GDM1 (cell line): ENCODE data around the gene TSC22D1.
"Not testable (repeated sequence)": the region's sequence is repeated elsewhere in the genome, so short reads cannot be mapped to it uniquely, and the experiment has no call there.

ENCODE experiments used
- DNase-seq: peaks from one replicate; lab custom pipeline; 2025; lab: John Stamatoyannopoulos, UW

The TSC22D1 gene

DNA sequence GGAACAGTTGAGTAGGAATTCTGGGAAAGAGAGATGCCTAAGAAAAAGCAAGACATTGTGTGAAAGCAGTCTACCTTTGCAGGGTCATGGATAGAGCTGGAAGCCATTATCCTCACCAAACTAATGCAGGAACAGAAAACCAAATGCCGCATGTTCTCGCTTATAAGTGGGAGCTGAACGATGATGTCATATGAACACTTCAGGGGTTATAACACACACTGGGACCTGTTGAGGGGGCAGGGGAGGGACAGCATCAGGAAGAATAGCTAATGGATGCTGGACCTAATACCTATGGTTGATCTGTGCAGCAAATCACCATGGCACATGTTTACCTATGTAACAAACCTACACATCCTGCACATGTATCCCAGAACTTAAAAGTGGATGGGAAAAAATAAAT, 69.9 kb downstream of the TSC22D1 start:
- no peak for DNase-seq

DNA sequence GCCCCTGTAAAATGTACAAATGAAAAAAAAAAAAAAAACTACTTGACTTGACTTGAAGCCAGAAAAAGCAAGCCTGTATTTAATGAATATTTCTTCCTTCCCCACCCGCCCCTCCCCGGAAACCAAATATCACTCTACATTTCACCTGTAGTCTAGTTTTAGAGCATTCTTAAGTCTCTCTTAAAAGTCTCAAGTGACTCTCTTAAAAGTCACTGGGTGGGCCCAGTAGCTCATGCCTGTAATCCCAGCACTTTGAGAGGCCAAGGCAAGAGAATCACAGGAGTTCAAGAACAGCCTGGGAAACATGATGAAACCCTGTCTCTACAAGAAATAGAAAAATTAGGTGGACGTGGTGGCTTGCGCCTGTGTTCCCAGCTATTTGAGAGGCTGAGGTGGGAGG, 72.0 kb downstream of the TSC22D1 start:
- no peak for DNase-seq

DNA sequence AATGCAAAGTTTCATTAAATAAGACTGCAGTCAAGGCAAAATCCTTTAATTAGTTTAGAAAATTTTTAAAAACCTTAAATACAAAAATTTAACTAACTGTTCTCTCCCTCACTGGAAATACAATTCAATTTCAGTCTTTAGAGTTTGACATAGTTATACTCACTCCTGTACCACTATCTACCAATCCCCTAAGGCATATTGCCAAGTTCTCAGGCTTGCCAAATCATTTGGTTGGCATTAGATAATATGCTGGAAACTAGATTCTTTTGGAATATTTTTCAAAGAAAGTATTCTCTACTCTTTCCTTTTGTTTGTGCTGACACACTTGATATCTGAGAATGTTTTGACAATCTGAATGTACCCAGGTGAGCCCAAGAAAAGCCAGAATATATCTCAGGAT, 77.2 kb downstream of the TSC22D1 start:
- no peak for DNase-seq

DNA sequence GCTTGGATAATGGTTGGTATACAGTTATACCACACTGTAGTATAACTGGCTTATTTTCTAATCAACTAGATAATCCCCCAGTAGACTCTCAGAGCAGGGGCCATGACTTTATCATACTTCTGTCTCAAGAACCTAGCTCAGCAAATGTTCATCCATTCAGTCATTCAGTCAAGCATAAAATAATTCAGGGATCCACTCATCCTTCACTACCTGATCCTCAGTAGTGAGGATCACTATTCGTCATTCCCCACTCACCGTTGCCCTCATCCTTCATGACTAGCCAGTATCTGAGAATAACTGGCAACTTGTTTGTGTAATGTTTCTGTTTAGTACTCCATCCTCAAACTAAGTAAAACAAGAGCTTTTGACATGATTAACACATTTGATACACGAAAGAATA, 77.6 kb downstream of the TSC22D1 start:
- DNase-seq = no peak

DNA sequence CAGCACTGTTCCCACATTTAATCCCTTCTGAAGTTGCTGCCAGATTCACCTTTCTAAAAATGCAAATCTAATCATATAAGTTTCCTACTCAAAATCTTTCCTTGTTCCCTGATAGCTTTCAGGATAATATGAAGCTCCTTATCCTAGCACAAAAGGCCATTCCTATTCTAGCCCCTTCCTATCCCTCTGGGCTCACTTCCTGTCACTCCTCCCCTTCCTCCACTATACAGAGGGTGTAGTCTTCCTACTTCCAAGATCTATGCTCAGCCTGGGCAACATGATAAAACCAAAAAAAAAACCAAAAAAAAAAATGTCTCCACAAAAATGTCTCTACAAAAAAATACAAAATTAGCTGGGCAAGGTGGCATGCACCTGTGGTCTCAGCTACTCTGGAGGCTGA, 78.3 kb downstream of the TSC22D1 start:
- DNase-seq = no peak

DNA sequence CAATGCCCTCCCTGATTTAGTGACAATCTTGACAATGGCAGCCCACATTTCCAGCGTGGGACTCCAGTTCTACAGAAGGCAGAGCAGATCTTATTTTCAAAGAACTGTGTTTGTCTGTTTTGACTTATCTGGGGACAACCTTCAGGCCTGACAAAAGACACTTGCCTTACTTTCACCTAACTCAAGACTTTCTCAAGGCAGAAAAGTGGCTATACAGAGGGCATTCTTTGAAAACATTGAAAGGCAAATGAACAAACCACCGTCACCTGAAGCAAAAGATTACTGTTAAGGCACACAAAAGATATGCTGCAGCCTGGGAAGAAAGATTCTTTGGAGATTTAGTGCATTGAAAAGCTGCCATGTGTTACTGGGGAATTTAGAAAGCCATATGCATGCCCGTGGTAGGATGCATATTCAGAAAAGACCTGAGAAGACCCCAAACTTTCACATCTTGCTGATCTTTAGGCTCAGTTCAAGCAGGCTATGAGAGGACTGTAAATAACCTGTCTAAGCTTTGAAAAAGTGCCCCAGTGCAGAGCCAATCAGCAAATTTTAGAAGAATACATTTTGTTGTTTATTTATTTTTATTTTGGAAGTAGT, 82.8 kb downstream of the TSC22D1 start:
- no peak for DNase-seq

DNA sequence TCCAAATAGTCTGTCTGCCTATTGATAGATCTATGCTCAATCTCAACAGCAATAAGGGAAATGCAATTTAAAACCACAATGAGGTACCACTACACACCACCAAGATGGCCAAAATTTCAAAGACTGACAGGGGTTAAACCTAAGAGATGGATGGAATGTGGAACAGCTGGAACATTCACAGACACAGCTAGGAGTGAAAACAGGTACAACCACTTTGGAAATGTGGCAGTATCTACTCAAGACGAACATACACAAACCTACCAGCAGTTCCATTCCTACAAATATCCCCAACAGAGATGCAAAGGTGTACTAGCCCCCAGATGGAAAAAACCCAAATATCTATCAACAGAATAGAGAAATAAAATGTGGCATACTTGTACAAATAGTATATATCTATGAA, 86.4 kb downstream of the TSC22D1 start:
- DNase-seq = no peak

DNA sequence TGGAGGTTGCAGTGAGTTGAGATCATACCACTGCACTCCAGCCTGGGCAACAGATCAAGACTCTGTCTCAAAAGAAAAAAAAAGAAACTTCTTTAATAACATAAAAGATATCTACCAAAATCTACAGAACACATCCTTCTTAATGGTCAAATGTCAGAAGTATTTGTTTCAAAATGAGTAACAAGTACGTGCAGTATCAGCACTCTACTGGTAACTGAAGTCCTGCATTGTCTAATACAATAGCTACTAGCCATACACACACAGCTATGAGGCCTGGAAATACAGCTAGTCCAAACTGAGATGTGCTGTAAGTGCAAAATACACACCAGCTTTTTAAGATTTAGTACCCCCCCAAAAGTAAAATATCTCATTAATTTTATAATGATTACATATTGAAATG, 88.1 kb downstream of the TSC22D1 start:
- DNase-seq = no peak

DNA sequence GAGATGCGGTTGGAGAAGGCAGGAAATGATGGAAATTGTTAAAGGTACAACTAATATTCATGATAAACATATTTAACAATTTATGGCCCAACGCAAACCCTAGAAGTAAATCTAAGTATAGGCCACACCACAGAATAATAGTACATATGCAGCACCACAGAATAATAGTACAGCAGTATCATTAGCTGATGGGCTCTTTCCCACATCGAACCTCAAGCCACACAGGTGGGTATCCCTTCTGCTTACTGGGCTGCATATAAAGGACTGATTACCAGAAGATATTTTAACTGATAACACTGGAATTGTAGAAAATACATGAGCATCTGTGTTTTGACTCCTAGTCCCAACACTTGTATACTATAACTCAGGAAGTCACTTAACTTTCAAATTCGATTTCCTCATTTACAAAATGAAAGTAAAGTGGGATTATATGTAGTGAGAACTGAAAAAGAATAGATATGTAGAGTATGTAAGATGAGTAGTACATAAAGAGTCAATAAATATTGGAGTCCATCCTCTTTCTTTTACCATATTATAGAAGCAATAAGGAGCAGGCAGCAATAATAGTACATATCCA, 91.5 kb downstream of the TSC22D1 start:
- DNase-seq = no peak

DNA sequence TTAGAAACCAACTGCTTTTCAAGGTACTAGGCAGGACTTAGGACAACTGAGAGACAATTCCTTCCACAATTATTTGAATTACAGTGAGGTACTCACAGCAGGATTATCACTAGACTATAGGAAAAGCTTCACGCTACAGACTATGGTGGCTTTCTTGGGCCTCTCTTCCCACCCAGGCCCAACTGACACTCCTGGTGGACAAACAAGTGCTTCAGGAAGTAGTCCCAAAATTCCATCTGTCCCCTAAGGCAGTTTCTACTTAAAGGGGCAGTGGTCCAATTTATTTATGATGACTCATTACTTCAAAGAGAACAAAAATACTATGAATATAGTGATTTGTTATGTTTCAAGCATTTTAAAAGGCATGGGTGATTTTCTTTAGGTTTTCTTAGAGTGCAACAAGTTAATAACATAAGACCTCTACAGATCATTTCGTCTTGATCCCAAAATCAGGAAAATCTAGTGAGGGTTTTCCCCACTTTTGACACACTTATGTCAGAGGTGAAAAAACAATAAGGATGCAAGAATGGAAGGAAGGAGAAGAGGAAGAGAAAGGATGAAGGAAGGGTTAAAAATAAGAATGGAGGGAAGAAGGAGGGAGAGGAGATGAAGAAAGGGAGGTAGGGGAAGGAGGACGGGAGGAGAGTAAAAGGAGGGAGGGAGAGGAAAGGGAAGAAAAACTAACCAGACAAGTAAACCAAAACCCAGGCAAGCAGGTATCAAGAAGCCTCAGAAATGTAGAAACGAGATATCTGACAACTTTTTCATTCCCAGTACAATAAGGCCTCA, 101.8 kb downstream of the TSC22D1 start:
- no peak for DNase-seq

DNA sequence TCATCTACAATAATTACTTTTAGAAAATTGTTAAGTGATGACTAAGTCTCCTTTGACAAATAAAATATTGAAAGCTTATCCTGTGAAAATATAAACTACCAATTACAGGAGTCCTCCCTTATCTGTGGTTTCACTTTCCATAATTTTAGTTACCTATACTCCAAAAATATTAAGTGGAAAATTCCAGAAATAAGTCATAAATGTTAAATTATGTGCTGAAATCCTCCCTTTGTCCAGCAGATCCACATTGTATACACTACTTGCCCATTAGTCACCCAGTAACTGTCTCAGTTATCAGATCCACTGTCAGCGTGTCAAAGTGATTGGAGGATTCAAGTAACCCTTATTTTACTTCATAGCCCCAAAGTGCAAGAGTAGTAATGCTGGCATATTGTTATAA, 104.4 kb downstream of the TSC22D1 start:
- no peak for DNase-seq

DNA sequence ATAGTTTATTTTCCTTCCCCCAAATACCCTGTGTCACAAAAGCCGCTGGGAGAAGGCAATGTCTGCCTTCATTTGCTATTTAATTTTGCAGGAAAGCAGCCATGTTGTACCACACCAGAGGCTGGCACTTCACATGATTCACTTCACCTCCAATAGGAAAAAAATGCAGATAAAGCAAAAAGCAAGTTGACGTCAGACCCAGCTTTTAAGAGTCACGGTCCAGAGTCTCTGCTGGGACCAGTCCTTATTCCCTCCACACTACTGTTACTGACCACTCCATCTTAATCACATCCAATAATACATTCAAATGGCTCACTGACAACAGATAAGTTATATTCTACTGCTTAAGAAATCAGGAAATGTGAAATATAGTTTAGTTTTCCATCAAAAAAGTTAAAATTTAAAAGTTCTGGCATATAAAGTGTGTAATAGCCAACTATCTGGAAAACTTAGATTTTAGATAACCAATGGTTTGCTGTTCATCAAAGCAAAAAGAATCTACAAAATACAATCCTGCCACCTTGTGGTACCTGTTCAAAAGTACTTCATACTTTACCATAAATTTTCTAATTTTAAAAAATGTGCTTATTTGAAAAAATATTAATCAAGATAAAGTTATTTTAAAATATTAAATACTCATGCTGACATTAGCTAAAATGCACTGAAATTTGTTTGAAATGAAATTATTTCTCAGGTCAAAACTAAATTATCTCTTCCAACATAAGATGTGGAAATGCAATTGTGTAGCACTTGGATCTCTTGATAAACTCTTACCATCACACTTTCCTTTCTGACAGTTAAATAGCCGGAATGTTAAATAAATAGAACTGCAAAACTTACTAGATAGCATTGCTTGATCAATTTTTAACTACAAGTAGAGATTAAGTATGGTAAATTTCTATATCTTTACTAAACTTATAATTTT, 105.2 kb downstream of the TSC22D1 start:
- DNase-seq = no peak

DNA sequence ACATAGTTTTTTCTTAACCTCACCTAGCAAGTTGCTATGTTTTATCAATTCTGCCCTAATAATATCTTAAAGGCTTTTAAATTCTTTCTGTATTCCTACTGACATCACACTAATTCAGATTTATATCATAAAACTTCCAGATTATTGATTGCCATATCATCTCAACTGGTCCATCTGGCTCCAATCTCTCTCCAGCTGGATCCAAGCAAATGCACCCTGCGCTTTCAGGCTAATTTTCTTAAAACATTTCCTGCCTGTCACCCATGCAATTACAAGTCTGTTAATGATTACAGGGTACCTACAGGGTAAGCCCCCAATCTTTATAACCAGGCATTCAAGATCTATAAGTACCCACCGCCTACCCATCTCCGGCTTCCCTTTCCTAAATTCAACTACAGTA, 107.3 kb downstream of the TSC22D1 start:
- no peak for DNase-seq

DNA sequence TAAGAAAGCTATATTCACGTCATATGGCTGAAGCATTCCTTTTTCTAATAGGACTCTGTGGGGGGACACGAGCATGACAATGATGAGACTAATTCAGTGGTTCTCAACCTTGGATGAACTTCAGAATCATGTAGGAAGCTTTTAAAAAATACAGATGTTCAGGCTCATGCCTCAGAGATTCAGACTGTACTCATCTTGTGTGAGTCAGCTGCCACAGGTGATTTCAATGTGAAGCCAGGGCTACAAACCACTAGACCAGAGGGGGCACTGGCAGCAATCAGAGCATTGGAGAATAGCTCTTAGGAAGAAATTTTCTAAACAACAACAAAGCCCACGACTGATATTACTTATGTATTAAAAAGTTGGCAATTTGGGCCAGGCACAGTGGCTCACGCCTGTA, 110.8 kb downstream of the TSC22D1 start:
- no peak for DNase-seq

DNA sequence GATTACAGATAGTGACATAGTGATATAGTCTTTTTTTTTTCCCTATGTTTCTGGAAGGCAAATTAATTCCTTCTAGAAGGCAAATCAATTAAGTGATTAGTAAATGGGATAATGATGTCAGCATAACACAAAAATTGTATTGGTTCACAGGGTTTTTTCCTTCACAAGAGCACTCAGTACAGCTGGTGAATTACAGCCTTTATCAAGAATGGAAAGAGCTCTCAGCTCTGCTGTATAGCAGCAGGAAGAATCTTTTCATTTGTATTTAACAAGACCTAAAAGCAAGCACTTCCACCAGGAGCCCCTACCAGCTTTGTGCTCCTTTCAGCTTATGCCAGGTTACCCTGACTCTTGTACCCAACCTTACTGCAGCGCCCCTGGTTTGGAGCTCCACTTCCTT, 111.7 kb downstream of the TSC22D1 start:
- no peak for DNase-seq

DNA sequence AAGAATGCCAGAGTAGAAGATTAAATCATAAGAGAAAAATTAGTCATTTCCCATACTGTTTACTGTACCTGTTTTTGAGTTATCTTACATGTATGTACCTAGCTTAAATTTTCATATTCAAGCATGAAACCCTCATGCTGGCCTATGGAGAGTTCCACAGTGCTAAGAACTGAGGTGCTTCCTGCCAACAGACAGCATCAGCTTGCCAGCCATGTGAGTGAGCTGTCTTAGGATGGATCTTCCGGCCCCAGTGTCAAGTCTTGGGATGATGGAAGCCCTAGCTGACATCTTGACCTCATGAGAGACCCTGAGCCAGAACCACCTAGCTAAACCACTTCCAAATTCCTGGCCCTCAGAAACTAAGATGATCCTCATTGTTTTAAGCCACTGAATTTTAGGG, 112.4 kb downstream of the TSC22D1 start:
- DNase-seq = no peak

DNA sequence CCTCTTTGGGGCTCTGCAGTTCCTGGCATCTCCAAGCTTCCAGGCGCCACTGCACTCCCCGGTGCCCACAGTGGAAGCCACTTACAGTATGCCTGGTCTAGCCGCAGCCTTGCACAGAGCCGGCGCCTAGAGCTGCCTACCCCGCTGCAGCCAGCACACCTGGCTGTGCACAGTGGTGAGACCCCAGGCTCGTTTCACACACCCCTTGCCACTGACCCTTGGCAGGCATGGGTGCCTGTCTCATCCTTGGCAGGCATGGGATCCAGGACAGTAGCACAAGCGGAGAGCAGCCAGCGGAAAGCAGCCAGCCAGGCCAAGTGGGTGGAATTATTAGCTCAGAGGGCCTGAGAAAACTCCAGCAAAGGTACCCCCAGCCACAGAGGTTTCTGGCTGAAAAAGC, 116.5 kb downstream of the TSC22D1 start:
- DNase-seq = no peak

DNA sequence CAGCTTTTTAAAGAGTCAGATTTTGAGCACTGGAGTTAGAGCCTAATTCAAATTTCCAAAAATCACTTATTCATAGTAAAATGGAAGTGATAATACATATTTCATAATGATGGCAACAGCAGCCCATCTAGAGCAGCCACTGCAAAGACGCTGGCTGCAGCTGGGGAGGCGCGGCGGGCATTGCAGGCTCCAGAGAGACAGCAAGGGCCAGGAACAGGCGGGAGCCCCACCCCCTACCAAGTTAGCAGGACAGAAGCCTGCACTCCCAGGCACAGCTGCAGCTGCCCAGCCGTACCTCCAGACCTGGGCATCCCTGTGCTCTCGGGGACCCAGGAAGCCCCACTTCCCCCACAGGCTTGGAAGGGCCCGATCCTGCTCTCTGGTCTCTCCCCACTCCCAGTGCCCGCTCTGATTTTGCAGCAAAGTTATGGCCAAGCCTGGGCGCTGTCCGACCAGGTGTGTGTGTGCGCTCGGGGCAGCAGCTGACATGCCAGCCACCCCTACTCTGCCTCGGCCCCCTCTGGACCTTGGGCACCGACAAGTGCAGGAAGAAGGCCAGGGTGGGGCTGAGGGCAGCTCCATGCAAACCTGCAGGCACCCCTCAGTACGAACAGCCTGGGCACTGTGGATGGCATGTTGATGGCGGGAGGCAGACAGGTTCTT, 117.7 kb downstream of the TSC22D1 start:
- DNase-seq = no peak

DNA sequence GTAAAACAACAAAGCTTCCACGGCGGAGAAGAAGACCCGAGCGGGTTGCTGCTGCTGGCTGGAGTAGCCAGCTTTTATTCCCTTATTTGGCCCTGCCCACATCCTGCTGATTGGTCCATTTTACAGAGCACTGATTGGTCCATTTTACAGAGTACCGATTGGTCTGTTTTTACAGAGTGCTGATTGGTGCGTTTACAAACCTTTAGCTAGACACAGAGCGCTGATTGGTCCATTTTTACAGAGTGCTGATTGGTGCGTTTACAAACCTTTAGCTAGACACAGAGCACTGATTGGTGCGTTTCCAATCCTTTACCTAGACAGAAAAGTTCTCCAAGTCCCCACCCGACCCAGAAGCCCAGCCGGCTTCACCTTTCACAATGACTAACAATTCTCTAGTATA, 119.9 kb downstream of the TSC22D1 start:
- DNase-seq = not testable (repeated sequence)

DNA sequence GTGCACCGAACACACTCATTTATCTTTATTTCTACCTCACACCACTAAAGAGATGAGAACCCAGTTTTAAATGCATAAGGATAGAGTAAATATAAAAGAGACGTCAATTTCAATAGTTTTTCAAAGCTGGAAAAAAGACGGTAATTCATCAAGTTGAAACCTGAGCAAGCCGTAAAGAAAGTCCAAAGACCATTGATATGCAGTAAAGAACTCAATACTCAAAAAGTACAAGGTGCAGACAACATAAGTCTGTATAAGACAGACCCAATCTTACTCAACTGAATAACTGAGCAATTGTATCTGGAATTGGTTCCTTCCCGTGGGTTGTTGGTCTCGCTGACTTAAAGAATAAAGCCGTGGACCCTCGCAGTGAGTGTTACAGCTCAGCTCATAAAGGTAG, 120.4 kb downstream of the TSC22D1 start:
- DNase-seq = no peak

DNA sequence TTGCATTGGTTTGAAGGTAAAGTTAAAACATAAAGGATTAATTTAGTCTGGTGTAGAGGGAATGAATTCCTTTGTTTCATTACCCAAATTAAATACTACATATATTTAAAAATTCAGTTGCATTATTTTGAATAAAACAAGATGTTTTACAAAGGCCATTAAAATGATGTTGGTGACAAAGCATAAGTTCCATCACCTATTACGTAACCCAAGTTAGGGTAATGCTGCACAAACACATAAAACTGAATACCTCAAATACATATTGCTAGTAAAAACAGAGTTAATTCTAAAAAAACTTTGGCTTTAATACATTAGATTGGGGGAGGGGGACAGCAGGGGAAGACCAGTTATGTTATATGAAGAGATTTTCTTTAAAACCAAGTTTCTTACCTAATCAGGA, 122.2 kb downstream of the TSC22D1 start:
- no peak for DNase-seq

DNA sequence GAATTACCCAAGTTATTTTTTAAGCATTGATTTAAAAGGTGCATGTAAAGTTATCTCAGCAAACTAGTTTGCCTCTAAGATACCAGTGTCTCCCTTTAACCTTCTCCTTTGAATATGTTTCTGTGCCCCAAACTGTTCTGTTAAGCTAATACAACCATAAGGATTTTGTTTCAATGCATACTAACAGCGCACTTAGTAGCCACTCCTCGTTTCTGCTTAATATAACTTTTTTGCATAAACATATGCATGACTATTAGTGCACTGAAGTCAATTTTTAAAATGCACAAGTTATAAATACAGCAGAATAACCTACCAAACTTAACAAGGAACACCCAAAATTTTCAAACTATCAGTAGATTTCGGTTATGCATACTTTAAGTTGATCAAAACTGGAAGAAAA, 123.1 kb downstream of the TSC22D1 start:
- no peak for DNase-seq
